Pons (tissue), 1 donor: Measurements from ENCODE around the gene PRSS56.

Experiments used
- DNase-seq: peaks from one replicate; pipeline ENCODE4 v3.0.0-alpha.2; 2016; ENCODE audit warnings: low spot score

Gene PRSS56

GRCh38 chr2:232519581-232520438 is at the start of gene PRSS56:
TSS of gene PRSS56 (plus strand) at chr2:232520388. CDS start at chr2:232520599, 211 bp downstream.
- DNase-seq = no peak

DNA sequence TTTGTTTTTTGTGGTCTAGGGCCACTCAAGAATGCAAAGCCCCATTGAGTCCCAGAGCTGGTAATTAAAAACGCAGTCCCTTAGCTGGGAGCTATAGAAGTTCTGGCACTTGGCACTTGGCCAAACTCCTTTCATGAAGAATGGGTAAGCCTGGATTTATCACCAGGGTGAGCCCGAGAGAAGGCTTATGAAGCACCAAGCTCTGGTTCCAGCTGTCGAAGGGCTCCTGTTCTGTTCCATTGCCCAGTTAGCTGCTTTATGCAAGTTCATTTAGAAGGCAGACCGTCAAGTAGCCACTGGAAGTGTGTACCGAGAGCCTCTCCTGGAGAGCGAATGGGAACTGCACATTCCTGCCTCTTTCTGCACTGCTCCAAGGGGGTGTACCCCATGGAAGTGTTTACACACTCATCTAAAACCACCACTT is 46.7 kb upstream of the PRSS56 start:
- no peak for DNase-seq

- no peak for DNase-seq
Measured at GRCh38 chr2:232476045-232476444, 44.1 kb upstream of the PRSS56 start.

- no peak for DNase-seq
Measured at GRCh38 chr2:232476791-232477190, 43.4 kb upstream of the PRSS56 start.

DNA sequence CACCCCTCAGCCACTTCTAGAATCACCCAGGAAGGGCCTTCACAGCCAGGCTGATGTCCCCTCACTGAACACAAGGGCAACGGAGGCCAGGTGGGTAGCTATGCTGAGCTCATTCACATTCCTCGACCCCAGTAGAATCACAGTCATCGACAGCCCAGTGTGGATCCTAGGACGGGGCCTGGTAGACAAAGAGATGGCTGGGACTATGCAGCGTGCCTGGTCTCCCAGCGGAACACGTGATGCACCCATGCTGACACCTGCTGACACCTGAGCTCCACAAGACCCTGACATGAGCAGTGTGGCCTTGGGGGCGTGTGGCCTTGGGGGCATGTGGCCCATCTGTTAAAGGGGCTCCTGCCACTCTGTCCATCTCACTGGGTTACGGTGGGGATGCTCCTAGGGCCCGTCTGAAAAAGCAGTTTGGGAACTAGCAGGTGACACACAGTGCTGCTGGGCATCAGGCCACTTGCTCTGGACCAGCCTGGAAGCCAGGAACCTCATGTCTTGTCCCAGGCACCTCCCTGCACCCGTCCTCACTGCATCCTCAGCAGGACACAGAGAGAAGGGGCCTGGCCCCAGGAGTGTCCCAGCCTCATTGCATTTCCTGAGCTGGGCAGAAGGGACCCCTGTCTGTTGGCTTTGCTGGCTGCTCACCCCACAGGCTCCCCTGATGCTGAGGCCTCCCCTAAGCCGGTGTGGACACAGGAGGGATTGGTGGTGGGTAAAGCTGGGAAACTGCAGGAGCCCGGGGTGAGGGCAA is 42.3 kb upstream of the PRSS56 start:
- DNase-seq = no peak

GRCh38 chr2:232478571-232479340 is 41.4 kb upstream of the PRSS56 start:
- DNase-seq = no peak

- no peak for DNase-seq
Measured at GRCh38 chr2:232479341-232480200, 40.6 kb upstream of the PRSS56 start.

DNA sequence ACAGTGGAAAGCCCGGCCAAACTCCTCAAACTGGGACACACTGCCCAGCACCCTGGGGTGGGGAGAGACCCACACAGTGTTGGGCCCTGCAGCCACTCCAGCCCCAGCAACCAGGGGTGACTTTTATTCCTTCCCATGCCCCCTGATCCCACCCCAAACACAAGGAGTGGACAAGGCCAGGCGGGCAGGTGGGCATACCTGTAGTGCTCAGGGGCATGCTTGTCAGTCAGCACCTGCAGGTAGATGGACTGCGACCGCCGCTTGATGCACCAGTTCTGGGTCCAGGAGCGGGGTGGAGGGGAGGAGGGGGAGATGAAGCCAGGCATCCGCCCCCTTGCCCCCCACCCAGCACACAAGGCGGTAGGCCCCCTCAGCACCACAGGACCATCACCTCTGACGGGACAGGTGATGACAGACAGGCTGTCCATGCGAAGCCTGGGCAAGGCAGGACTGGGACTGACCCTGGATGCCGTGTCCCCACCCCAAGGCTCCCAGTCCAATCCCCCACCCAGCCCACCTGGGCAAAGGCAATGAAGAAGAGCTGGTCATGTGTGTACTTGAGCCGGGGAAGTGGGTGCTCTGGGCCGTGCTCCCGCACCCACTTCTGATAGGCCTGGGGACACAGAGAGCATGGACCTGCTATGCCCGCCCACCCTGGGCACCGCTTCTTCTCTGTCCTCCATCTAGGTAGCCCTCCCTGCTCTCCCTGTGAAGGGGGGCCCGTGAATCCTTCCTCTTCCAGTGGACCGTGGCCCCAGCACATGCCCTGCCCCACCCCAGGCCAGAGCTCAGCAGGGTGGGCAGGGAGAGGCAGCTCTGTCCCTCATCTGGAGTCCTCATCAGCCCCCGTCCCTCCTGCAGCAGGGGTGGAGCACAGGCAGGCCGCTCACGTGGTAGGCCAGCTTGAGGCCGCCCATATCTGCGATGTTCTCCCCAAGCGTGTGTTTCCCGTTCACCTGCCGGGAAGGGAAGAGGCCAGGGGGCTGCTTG is 39.7 kb upstream of the PRSS56 start:
- DNase-seq = no peak

- no peak for DNase-seq
Measured at GRCh38 chr2:232481322-232482140, 38.7 kb upstream of the PRSS56 start.

DNA sequence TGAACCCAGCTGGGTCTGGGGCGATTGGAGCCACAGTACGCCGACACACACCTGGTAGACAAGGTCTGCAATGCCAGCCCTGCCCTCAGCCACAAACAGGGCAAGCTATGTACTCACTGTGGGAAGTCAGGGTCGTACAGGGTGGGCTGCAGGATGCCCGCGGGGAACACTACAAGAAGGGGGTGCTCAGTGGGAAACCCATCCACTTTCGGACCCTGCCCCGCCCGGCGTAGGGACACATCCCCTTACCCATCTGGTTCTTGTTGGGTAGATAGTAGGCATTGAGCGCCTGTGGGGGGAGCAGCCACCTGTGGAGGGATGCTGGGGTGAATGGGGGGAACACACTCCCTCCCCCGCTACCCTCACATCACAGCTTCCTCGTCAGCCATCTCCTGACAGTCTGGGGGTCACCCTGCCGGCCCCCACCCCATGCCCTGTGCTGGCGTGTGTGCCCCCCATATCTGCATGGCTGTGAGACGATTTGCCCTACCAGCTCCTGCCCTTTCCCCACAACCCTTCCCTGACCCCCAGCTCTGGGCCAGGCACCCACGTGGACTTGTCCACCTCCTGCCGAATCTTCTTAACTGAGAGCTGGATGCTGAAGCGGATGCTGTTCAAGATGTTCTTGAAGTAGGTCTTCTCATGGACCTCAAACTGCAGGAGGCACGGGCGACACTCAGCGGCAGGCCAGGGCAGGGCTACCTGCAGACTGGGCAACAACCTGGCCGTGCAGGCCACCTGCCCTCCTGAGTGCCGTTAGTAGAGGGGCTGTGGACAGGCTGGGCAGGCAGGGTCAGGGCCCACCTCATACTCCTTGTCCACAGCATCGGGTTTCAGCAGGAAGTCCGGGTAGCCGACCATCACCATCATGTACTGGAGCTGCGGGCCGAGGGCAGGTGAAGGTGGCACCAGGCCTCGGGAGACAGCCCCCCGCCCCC is 37.6 kb upstream of the PRSS56 start:
- DNase-seq = no peak

DNA sequence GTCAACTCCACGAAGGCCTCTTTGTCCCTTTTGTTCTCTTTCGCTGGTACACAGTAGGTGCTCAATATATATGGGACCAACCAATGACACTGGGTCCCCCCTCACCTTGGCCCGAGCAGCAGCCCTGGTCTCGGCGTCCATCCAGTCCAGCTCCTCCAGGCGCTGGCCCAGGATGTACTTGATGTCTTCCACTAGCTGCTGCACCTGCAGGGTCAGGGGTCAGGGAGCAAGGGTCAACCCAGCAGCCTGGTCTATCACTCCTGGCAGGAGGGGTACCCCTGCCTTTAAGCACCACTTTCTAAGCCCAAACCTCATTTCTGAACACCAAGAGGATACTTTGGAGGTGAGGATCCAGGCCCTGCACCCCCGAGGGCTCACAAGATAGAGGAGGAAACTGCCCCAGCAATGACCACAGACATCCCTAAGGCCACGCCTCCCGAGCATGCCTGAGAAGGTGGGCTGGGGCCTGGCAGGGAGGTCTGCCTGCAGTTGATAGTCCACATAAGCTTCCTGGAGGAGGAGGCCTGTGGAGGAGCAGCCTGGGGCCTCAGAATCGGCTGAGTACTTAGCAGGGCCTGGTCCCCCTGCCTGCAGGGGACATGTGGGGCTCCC is 36.8 kb upstream of the PRSS56 start:
- DNase-seq = no peak

- no peak for DNase-seq
Measured at GRCh38 chr2:232483923-232484627, 36.1 kb upstream of the PRSS56 start.

- no peak for DNase-seq
Measured at GRCh38 chr2:232484628-232485347, 35.4 kb upstream of the PRSS56 start.

DNA sequence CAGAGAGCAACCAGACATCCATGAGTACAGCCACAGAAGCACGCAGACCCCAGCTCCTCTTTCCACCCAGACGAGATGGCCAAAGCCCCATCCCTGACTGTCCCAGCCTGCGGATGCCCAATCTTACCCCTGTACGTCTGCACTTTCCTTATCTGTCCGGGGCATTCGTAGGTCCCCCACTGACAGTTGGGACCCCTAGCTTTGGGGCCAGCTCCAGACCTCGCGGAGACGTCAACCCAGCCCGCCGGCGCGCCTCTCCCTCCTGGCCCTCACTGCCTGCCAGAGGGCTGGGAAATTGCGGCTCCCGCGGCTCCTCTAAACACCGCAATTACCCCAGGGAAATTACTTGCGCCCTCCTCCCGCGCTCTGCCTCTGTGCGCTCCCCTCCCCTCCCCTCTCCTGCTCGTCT is 34.8 kb upstream of the PRSS56 start:
- DNase-seq = no peak

DNA sequence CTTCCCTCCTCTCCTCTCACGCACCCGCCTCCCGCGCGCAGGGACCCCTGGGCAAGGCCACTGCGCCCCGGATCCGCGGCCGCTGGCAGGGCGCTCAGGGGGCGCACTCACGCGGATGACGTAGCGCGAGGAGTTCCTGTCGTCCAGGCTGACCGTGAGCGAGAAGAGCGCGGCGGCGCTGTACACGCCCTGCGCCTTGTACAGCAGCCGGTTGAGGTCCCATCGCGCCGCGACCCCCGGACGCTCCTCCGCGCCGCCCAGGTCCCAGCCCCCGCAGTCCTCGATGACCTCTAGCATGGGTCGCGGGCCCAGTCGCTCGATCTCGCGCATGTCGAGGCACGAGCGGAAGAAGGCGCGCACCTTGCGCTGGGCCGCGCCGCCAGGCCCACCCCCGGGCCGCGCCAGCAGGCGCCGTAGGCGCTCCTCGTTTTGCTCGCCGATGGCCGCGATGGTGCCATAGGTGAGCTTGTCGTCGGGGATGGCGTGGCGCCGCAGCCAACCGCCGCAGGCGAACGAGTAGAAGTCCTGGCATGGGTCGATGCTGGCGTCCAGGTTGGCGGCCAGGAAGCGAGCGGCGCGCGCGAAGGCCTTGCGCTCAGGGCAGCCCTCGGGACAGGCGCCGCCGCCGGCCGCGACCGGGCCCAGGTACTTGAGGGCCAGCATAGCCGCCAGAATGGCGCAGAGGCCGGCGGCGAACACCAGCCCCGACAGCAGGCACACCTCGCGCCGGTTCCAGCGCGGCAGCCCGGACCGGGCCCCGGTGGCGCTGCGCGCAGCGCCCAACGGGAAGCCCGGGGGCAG is 34.2 kb upstream of the PRSS56 start:
- DNase-seq = no peak
